NT2/D1 (cell line): Measurements from ENCODE around the gene CEMP1.

Experiments
- DNase-seq: peaks from one replicate; pipeline ENCODE4 v3.0.0-alpha.2; 2011; ENCODE audit warnings: low read depth, low spot score
- H3K27me3 ChIP-seq: 2 replicates; pipeline ENCODE4 v1.6.0; 2011; ENCODE audit warnings: mild to moderate bottlenecking; ENCODE audit not compliant: insufficient read length, insufficient read depth
- H3K36me3 ChIP-seq: 2 replicates; pipeline ENCODE4 v1.6.1; 2011; ENCODE audit warnings: mild to moderate bottlenecking, low read length, mixed read lengths; ENCODE audit not compliant: insufficient read depth, insufficient read length
- H3K4me1 ChIP-seq: 2 replicates; pipeline ENCODE4 v1.5.1; 2011; ENCODE audit not compliant: insufficient read depth, insufficient read length
- H3K4me3 ChIP-seq: 2 replicates; pipeline ENCODE4 v1.5.1; 2011; ENCODE audit warnings: low read depth; ENCODE audit not compliant: insufficient read length
- H3K9ac ChIP-seq: 2 replicates; pipeline ENCODE4 v1.6.0; 2011; ENCODE audit warnings: low read depth; ENCODE audit not compliant: insufficient read length
- H3K9me3 ChIP-seq: 2 replicates; pipeline ENCODE4 v1.5.1; 2011; ENCODE audit warnings: mild to moderate bottlenecking, low read length; ENCODE audit not compliant: insufficient read depth
- SUZ12 ChIP-seq: IDR thresholded peaks from 2 replicates; pipeline ENCODE4 v1.6.1; 2011; ENCODE audit not compliant: insufficient read length, insufficient read depth; ENCODE audit errors: extremely low read depth
- YY1 ChIP-seq: IDR thresholded peaks from 2 replicates; pipeline ENCODE4 v1.6.1; 2011; ENCODE audit not compliant: insufficient read length, insufficient read depth
- ZNF274 ChIP-seq: IDR thresholded peaks from 2 replicates; pipeline ENCODE4 v1.6.1; 2011; ENCODE audit warnings: mild to moderate bottlenecking, low read depth, low read length

The CEMP1 gene

GRCh38 chr16:2526135-2526534 lies 5.1 kb downstream of the CEMP1 start:
- peaks cover 87% of the 10 kb centered on the region for H3K36me3 ChIP-seq
- H3K4me3 ChIP-seq, result no peak overlapping the region
- H3K4me1 ChIP-seq, result peaks cover 9% of the 10 kb centered on the region
- H3K9ac ChIP-seq, result peak overlapping the region; percentile 61
- DNase-seq, result no peak
- TF ChIP-seq ZNF274 (no peak), SUZ12 (no peak), YY1 (no peak)
- H3K27me3 ChIP-seq, result no peaks in the 10 kb centered on the region
- H3K9me3 ChIP-seq, result no peaks in the 10 kb centered on the region

- no peak for TF ChIP-seq YY1
- TF ChIP-seq ZNF274, result no peak
- TF ChIP-seq SUZ12, result no peak
- Histone ChIP-seq H3K4me1 (peaks cover 6% of the 10 kb centered on the region), H3K36me3 (peaks cover 77% of the 10 kb centered on the region), H3K4me3 (no peak overlapping the region), H3K9ac (no peak overlapping the region), H3K27me3 (no peaks in the 10 kb centered on the region), H3K9me3 (no peaks in the 10 kb centered on the region)
- no peak for DNase-seq
Observed at GRCh38 chr16:2524339-2524938, 6.8 kb downstream of the CEMP1 start.

- no peaks in the 10 kb centered on the region for H3K9me3 ChIP-seq
- TF ChIP-seq SUZ12, result no peak
- H3K4me3 ChIP-seq, result no peak overlapping the region
- H3K9ac ChIP-seq, result no peak overlapping the region
- peaks cover 6% of the 10 kb centered on the region for H3K4me1 ChIP-seq
- no peak for DNase-seq
- H3K27me3 ChIP-seq, result no peaks in the 10 kb centered on the region
- H3K36me3 ChIP-seq, result peaks cover 77% of the 10 kb centered on the region
Observed at GRCh38 chr16:2523801-2524231, 7.4 kb downstream of the CEMP1 start.

- H3K9me3 ChIP-seq, result no peaks in the 10 kb centered on the region
- peaks cover 6% of the 10 kb centered on the region for H3K4me1 ChIP-seq
- peaks cover 71% of the 10 kb centered on the region for H3K36me3 ChIP-seq
- no peak for DNase-seq
- H3K27me3 ChIP-seq, result no peaks in the 10 kb centered on the region
- H3K9ac ChIP-seq, result peak overlapping the region; percentile 91
- H3K4me3 ChIP-seq, result peak overlapping the region; percentile 83
- TF ChIP-seq ZNF274, result no peak
- no peak for TF ChIP-seq SUZ12
Observed at GRCh38 chr16:2520784-2521531, 10.2 kb downstream of the CEMP1 start.

GRCh38 chr16:2520097-2520783 lies 11.0 kb downstream of the CEMP1 start, which contains the start of gene AMDHD2:
AMDHD2 (plus strand) TSS chr16:2520371; CDS start chr16:2520459, 88 bp downstream.
- peaks cover 73% of the 10 kb centered on the region for H3K36me3 ChIP-seq
- H3K9ac ChIP-seq, result peak within 1 kb of the TSS; percentile 91
- peak; percentile 76 for DNase-seq
- no peaks in the 10 kb centered on the region for H3K27me3 ChIP-seq
- no peaks in the 10 kb centered on the region for H3K9me3 ChIP-seq
- H3K4me1 ChIP-seq, result peaks cover 9% of the 10 kb centered on the region
- peak within 1 kb of the TSS; percentile 83 for H3K4me3 ChIP-seq
- TF ChIP-seq SUZ12 (no peak), YY1 (no peak), ZNF274 (no peak)

- DNase-seq, result no peak
- Histone ChIP-seq H3K4me3 (no peak overlapping the region), H3K9ac (no peak overlapping the region), H3K36me3 (peaks cover 68% of the 10 kb centered on the region), H3K9me3 (no peaks in the 10 kb centered on the region), H3K27me3 (no peaks in the 10 kb centered on the region), H3K4me1 (peaks cover 11% of the 10 kb centered on the region)
- TF ChIP-seq ZNF274, result no peak
- no peak for TF ChIP-seq YY1
- TF ChIP-seq SUZ12, result no peak
Observed at GRCh38 chr16:2519711-2520080, 11.5 kb downstream of the CEMP1 start.
